ENCODE results near the gene FAM98B.
"Not testable (repeated sequence)": the region's sequence is repeated elsewhere in the genome, so short reads cannot be mapped to it uniquely, and the experiment has no call there.

The FAM98B gene

DNA sequence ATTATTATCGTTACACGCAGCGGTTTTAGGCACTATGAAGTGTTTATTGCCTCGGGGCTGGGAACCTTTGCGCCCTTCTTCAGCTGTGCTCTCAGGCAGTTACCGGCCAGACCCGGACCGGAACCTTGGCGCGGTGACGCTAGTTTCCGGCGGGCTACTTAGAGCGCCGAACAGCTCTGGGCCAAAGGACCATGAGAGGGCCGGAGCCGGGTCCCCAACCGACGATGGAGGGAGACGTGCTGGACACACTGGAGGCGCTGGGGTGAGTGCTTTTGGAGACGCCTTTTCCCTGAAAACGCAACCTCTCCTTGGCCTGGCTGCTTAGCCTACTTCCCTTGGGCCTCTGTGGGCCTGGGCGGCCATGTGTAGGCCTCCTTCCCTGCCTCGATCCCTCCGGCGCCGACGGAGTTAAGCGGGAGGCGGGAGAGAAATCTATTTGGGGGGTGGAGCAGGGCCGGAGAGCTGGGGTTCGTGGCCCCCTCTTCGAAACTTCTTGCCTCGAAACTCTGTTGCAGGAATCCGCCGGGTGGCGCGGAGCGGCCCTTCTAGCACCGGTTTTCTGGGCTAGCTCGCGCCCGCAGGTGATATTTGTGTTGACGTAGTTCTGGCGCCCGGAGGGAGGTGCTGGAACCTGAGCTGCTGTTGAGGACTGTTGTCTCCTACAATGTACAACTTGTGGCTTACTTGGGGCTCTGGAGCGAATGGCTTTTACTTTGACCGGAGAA lies at the start of gene FAM98B:
Gene FAM98B (plus strand): TSS at position 157 of the 725 bp plus-strand sequence. CDS start 35 bp downstream, at position 192.
- peak; percentile 76 for DNase-seq (ENCODE audit: low read depth)

DNA sequence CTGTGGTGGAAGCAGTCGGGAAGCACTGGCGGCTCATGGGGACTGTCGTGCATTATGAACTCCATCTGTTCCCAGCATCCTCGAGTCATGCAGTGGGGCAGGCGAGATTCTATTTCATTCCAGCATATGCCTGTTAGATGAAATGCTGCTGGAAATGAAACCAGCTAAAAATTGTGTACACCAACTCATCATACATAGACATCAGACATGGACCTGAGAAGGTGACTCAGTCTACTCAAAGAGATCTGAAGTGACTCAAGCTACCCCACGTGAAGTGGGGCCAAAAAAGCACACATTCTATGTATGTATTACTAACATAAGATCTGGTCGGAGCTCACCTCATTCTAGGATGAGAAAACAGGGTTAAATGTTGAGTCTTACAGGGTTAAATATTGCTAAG lies 47.5 kb upstream of the FAM98B start:
- DNase-seq (ENCODE audit: low read depth), result no peak

DNA sequence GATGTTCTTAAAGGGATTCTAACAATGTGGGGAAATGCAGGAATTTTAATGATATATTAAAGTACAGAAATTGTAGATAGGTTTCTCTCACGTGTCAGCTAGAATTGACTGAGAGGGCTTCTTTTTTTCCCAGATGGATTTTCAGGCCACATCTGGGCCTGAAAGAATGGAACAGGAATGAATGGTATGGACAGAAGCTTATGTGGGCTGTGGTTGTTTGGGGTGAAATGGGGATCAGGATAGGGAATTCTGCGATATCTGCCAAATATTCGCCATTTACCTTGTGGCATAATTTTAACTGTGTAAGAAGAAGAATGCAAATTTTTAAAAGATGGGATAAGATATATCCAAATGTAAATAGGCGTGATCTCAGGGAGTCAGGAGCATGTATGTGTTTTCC lies 45.4 kb upstream of the FAM98B start:
- no peak for DNase-seq (ENCODE audit: low read depth)

DNA sequence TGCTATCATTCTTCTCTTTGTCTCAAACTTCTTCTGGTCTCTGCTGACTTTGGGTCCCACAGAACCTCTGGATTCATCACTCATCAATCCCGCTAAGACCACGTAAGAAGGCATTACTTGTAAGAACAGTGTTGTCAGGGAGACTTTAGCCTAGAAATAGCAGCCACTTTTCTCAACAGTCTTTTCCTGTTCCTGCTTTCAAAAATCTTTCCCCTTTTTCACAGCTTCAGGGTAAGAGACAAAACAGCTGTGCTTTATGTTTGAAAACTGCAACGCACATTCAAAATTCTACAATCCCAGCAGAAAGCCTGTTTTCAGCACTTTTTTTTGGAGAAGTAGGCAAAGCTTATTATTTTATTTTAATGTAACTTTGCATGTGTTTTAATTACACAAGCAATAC lies 42.0 kb upstream of the FAM98B start:
- DNase-seq (ENCODE audit: low read depth), result no peak

DNA sequence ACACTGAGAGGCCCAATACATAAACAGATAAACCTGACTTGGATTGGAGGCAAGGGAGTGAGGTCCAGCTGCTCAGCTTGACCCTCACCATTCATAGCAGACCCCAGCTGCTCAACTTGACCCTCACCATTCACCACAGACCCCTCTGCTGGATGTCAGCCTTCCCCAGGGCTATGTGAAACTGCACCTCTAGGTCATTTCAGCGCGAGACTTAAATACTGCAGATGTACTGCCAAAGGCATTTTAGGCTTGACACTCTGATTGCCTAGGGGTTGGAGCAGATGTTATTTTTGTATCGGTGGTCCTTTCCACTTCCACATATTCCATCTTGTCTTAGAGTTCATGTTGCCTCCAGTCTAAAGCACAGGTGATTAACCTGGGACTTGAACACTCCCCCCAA lies 41.5 kb upstream of the FAM98B start:
- no peak for DNase-seq (ENCODE audit: low read depth)

DNA sequence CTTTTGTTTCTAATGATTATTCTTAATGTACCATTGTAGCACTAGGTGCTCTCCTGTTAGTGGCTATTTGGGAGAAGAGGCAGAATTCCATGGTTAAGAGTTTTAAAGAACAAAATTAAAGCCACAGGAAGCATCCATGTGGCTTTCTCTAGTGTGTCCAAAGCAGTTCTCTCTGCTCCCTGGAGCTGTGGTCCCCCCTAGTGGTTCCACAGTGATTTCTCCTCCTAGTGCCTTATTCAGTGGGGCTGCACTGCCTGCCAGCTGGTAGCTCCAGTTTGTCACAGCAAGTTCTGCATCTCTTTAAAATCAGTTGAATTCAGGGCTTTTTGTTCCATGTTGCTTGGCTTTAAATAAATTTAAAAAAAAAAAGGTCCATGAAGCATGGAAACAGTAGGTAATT lies 39.6 kb upstream of the FAM98B start:
- DNase-seq (ENCODE audit: low read depth), result peak; percentile 42

DNA sequence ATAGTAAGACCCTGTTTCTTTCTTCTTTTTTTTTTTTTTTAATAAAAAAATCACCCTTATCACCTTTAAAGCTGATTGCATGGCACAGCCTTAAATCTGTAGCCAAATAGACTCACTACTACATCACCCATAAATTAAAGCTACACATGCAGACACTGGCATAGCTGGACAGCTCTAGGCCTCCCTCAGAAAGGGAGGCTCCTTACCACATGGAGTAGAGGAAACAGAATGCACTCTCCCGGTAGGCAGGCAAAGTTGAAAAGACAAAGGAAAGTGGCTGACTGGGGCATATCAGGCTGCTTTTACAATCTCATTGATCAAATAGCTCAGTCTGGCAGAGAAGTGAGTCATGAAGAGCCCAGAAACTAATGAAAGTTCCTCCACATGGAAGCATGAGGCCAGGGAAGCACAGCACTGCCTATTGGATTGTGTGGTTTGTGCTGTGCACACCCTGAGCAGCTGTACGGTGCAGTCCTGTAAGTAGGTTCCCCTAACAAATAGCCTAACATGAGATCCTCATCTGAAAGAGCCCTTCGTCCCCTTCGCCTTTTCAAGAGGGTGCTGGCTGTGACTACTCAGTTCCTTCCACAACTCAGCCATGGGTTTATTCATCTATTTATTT lies 32.7 kb upstream of the FAM98B start:
- no peak for DNase-seq (ENCODE audit: low read depth)

DNA sequence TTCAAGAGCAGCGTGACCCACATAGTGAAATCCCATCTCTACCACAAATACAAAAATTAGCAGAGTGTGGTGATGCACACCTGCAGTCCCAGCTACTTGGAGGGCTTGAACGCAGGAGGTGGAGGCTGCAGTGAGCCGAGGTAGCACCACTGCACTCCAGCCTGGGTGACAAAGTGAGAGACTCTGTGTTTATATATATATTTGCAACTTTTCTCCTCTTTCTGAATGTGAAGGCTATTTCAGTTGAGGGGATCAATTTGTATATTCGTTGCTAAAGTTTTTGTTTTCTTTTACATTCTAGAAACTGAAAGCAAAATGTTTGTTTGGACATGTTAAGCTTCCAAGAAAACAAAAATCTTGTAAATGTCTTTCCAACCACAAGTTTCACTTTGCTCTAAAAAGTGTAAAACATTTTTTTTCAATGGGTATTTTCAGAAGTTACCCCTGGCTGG lies 29.8 kb upstream of the FAM98B start:
- no peak for DNase-seq (ENCODE audit: low read depth)

DNA sequence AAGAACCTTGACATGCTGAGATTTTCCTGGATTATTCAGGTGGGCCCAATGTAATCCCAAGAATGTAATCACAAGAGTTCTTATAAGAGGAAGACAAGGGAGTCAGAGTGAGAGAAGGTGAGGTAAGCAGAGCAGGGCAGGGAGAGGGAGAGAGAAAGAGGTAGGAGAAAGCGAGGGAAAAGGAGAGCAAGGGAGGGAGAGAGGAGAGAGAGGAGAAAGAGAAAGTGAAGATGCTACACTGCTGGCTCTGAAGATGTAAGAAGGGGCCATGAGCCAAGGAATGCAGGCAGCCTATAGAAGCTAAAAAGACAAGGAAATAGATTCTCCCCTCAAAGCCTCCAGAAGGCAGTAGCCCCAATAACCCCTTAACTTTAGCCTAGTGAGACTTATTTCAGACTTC lies 28.7 kb upstream of the FAM98B start:
- no peak for DNase-seq (ENCODE audit: low read depth)

DNA sequence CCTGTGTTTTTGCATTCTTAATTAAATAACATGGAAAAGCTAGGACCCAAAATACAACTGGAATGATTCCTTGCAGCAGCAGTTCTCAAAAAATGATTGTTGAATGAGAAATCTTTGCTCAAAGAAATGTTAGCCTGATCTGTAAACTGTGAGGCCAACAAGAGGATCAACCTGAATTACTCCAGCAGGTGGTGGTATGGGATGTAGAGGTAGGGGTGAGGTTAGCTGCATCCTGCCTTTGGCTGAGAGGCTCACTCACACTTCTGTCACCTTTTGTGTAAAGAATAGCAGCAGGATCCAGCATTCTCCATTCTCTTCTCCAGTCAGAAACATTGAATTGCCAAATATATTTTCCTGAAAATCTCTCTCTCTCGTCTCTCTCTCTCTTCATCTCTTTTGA lies 26.5 kb upstream of the FAM98B start:
- DNase-seq (ENCODE audit: low read depth), result no peak

DNA sequence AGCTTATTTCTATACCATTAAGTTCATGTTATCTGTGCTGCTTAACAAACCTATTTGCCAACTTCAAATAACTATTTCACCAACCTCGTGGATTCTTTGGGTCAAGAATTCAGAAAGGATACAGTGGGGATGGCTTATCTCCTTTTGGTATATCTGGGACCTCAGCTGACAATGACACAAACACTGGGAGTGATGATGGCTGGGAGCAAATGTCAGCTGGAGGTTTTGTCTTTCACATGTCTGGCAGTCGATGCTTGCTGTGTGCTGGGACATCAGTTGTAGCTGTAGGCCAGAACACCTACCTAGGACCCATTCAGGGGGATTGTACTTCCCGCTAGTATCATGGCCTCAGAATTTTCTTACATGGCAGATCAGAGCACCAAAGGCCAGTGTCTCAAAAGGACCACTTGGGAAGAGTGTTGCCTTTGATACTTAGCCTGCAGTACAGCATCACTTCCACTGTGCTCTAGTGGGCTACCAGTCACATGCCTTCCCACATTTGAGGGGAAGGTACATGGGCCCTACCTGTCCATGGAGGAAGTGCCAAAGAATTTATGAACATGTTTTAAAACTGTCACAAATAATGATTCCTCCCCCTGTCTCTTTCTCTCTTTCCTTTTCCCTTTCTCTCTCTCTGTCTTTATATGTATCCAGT lies 23.7 kb upstream of the FAM98B start:
- no peak for DNase-seq (ENCODE audit: low read depth)

DNA sequence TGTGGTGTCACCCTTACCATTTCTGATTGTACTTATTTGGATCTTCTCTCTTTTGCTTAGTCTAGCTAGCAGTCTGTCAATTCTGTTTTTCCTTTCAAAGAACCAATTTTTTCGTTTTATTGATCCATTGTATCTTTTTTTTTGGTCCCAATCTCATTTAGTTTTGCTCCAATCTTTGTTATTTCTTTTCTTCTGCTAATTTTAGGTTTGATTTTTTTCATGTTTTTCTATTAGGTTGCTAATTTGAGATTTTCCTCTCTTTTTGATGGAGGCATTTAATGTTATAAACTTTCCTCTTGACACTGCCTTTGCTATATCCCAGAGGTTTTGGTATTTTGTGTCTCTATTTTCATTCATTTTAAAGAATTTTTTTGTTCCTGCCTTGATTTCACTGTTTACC lies 16.9 kb upstream of the FAM98B start:
- DNase-seq (ENCODE audit: low read depth), result no peak

DNA sequence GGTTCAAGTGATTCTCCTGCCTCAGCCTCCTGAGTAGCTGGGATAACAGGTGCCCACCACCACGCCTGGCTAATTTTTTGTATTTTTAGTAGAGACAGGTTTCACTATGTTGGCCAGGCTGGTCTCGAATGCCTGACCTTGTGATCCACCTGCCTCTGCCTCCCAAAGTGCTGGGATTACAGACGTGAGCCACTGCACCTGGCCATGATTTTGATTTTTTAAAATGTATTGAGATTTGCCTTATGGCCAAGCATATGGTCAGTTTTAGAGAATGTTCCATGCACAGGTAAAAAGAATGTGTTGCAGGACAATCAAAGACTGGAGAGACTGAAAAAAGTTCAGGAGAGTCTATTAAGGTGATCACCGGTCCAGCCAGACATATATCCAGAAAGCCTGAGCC lies 16.3 kb upstream of the FAM98B start:
- not testable (repeated sequence) for DNase-seq (ENCODE audit: low read depth)

DNA sequence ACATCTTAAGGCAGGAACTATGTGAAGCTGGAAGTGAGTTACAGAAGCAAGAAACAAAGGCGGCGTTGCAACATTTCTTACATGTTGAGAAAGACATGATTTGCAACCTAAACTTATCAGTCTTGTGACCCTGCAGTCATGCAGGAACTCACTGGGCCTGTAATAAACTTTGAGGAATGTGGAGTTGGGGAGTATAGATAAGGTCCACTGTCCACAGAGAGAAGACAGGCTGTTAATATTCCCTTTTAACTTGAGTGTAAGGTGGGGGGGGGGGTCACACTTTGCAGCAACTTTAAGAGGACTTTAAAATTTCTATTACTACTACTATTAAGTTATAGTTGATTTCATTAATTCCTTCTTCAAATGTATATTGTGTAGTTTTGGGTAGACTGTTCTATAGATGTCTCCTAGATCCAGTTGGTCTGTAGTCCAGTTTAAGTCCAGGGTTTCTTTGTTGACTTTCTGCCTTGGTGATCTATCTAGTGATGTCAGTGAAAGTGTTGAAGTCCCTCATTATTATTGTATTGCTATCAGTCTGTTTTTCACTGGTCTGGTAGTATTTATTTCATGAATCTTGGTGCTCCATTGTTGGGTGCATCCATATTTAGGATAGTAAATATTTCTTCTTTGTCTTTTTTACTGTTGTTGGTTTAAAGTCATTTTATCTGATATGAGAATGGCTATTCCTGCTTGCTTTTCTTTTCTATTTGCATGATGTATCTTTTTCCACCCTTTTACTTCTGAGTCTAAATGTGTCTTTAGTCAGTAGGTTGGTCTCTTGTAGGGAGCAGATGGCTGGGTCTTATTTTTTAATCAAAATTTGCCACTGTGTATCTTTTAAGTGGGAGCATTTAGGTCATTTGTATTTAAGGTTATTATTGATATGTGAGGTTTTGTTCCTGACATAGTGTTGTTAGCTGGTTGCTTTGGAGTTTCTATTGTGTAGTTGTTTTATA lies 15.6 kb upstream of the FAM98B start:
- DNase-seq (ENCODE audit: low read depth), result no peak

DNA sequence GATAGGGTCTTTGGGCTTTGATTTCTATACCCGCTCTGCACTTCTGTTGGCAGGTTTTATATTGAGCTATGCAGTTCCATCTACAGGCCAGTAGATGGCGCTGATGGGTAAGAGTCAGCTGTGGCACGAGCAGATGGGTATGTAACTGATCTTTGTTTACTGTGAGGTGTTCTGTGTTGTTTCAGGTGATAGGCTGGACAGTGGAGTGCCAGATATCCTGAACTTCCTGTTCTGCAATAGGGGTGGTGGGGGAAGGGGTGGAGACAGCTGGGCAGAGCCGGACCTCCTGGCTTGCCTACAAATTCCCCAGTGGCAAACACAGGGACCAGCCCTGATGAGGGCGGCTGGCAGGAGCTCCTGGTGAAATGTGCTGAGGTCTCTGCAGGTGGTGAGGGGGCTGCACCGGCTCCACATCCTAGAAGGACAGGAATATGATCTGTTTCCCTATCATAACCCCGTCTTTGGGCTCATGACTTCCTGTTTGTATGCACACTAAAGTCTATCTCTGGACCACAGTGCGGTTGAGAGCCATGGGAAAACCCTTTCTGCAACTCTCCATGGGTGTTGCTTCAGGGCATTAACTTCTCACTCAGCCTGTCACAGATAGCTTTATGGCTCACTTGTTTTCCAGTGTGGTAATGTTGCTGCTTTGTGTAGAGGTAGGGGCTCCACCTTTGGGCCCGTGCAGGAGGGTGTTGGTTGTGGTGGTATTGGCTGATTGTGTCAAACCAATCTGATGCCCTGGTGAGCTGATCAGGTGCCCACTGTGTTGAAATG lies 13.4 kb upstream of the FAM98B start:
- no peak for DNase-seq (ENCODE audit: low read depth)

DNA sequence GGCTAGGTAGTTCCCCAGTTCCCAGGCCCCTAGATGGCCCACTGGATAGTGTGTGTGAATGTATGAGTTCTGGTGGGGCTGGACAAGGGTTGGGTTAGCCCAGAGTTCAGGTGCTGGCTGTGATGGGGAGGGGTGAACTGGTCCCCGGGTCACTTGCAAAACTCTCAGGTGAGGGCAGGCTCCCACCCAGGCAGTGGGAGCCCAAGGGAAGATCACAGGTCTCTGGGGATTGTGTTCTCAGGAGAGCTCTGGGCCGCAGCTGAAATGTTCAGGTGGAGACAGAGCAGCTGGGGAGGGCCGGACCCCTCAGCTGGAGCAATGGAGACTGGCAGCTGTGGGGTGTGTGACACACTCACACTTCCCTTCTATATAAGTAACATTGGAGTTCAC lies 12.8 kb upstream of the FAM98B start:
- DNase-seq (ENCODE audit: low read depth), result no peak

DNA sequence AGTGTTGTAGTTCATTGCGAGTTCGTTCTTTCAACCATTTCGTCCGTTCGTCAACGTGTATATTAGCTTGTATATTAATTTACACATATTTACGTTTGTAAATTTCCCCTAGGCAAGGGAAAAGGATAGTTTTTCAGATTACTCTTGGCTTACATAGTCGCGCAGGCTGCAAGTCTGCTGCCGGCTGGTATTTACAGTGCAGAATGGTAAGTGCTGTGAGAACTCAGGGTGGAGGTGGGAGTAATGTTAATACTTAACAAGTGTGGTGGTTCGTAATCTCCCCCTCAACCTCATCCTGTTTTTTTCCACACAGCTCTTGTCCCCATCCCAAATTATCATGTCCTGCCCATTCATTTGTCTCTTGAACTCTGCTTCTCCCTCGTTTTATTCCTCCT lies 766 bp downstream of the FAM98B start:
- no peak for DNase-seq (ENCODE audit: low read depth)

DNA sequence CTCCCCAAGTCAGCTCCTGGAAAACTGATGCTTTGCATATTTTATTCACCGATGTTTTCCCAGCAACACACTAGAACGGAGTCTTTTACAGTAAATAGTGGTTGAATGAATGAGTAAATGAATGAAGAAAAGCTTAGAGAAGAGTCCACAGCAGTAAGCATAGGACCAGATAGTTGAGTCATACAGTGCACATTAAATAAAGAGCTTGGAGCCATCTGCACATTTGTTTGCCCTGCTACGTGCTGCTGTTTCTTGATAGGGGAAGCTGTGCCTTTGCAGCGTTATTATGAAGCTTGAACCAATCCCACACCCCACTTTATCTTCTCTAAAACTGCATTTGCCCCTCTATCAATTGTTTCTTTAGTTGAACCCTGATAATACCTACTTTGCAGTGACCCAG lies 1.2 kb downstream of the FAM98B start:
- no peak for DNase-seq (ENCODE audit: low read depth)

DNA sequence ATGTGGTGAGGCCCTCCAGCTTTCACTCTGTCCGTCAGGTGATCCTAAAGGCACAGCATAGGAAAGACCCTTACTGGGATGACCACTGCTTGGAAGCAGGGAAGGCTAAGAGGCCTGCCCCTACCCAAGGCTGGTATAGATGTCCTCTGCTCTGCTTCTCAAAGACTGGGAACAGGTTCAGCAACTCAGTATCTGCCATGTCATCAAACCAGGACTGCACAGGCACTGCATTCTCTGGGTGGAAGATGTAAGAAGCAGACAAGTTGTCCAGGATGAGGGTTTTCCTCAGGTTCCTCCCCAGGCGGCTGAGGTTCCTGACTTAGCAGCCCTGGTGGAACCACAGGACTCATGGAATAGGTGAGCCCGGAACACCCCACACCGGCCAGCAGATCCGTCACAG lies 4.7 kb downstream of the FAM98B start:
- DNase-seq (ENCODE audit: low read depth), result no peak

DNA sequence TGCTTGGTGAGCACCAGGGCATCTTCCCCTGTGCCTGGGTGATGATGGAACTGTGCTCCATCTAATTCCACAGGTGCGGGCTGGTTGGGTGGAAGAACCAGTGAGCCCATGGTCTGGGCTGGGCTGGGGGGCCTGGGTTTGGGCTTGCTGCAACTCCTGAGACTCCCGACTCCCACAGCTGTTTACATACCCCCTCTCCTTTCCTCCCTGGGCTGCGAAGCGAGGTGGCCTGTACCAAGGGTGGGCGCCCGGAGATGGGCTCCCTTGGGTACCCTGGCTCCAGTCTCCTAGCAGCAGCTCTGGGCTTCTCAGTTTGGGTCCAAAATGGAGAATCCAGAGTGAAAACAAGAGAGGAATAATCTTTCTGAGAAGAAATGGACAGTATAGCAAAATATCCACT lies 5.6 kb downstream of the FAM98B start:
- no peak for DNase-seq (ENCODE audit: low read depth)

DNA sequence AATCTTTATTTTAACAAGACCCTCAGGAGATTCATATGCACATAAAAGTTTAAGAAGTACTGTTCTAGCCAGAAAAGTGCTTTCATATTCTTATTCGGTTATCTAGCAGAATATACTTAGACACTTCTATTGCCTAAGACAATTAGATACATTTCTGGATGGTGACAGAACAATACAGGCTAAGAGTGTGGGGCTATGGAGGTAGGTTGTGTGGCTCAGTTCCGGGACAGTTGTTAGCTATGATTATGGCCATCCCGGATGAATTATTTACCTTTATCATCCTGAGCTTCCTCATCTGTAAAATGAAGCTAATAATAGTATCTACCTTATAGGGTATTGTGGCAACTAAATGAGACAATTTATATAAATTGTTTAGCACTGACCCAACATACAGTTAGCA lies 6.6 kb downstream of the FAM98B start:
- DNase-seq (ENCODE audit: low read depth), result no peak

Data from GM04504 (cell line).